Testis (tissue), 3 donors: ENCODE measurements around the gene RP2. TPM values are rescaled to one million over a fixed set of nuclear protein-coding genes. Genes with fewer than 3 reads are reported as not detected.

Experiments
- DNase-seq: peaks from one replicate; pipeline ENCODE4 v3.0.0-alpha.2; 2019
- H3K27ac ChIP-seq, 2 donors: fragments of 200-600 bp; sonication (generic); one replicate each; pipeline ENCODE4 v1.5.1; 2019
- H3K27me3 ChIP-seq: fragments of 200-600 bp; sonication (generic); one replicate; pipeline ENCODE4 v1.5.1; 2019
- H3K36me3 ChIP-seq: fragments of 200-600 bp; sonication (generic); one replicate; pipeline ENCODE4 v1.5.1; 2017; ENCODE audit warnings: low read depth; ENCODE audit errors: missing control alignments
- H3K4me1 ChIP-seq: fragments of 200-600 bp; sonication (generic); one replicate; pipeline ENCODE4 v1.5.1; 2019
- H3K4me3 ChIP-seq, 2 donors: fragments of 200-600 bp; sonication (generic); one replicate each; pipeline ENCODE4 v1.5.1; 2017 to 2019
- H3K9me3 ChIP-seq: fragments of 200-600 bp; sonication (generic); one replicate; pipeline ENCODE4 v1.5.1; 2017
- POLR2A ChIP-seq: fragments of 450-650 bp; IDR thresholded peaks from one replicate; pipeline ENCODE4 v1.6.1; 2017; ENCODE audit warnings: antibody characterized with exemption, mild to moderate bottlenecking, moderate library complexity
- WGBS, 2 donors: methylation state at CpG; one replicate each; pipeline ENCODE4 v1.1.5; 2018; 5-methylcytosine and 5-hydroxymethylcytosine counted together
- intact Hi-C: fragments of 100-400 bp; cut with DNase I; formaldehyde crosslinking; loops from one replicate; pipeline ENCODE4 v1.15.1; 2023; ENCODE audit warnings: low total_unique reads
- polyA plus RNA-seq: library from polyadenylated mRNA; stranded (reverse); fragments of 350-450 nt; fragmentation: Illumina TruSeq; extraction: RNeasy Lipid Tissue Mini Kit (QIAGEN cat#74804); gene quantifications from one replicate; pipeline ENCODE4 v1.2.3, GENCODE V29; 2014; ENCODE audit warnings: low read depth, low replicate concordance; ENCODE audit not compliant: insufficient read depth
- total RNA-seq, 2 donors: library from RNA; depleted of rRNA; stranded (reverse); fragments of >200 nt; gene quantifications; one replicate each; pipeline ENCODE4 v1.2.3, GENCODE V29; 2016
- TF ChIP-seq, protein P1 (sequence below), 3 experiments: fragments of 450-650 bp in 2 of 3; fragments of 200-600 bp in 1 of 3; sonication (generic) in 1 of 3; IDR thresholded peaks; one replicate each; pipeline ENCODE4 v1.5.1; 2016 to 2019; ENCODE audit warnings: antibody characterized with exemption in 3 of 3, mild to moderate bottlenecking in 2 of 3, moderate library complexity in 1 of 3

The RP2 gene
- total and polyA plus RNA-seq, 3 donors from 2014 or later: 6.1 to 7.8 (median 6.6) TPM

GRCh38 chrX:46811121-46811520, 25.7 kb upstream of the RP2 start:
- H3K36me3 ChIP-seq: no peaks in the 10 kb centered on the region
- H3K9me3 ChIP-seq: no peaks in the 10 kb centered on the region
- intact Hi-C loops: no loop called here
- no peaks in the 10 kb centered on the region for H3K27me3 ChIP-seq
- no peak overlapping the region for H3K27ac ChIP-seq
- H3K4me3 ChIP-seq: no peak overlapping the region
- no peak for DNase-seq
- TF ChIP-seq, protein P1, sequence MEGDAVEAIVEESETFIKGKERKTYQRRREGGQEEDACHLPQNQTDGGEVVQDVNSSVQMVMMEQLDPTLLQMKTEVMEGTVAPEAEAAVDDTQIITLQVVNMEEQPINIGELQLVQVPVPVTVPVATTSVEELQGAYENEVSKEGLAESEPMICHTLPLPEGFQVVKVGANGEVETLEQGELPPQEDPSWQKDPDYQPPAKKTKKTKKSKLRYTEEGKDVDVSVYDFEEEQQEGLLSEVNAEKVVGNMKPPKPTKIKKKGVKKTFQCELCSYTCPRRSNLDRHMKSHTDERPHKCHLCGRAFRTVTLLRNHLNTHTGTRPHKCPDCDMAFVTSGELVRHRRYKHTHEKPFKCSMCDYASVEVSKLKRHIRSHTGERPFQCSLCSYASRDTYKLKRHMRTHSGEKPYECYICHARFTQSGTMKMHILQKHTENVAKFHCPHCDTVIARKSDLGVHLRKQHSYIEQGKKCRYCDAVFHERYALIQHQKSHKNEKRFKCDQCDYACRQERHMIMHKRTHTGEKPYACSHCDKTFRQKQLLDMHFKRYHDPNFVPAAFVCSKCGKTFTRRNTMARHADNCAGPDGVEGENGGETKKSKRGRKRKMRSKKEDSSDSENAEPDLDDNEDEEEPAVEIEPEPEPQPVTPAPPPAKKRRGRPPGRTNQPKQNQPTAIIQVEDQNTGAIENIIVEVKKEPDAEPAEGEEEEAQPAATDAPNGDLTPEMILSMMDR (IDR thresholded peaks at IDR 0.05): no peak
- no peak for TF ChIP-seq POLR2A
- no peaks in the 10 kb centered on the region for H3K4me1 ChIP-seq
- WGBS, 2 donors: 80 to 85% methylated on average over 1 of the region's 1 CpG

DNA sequence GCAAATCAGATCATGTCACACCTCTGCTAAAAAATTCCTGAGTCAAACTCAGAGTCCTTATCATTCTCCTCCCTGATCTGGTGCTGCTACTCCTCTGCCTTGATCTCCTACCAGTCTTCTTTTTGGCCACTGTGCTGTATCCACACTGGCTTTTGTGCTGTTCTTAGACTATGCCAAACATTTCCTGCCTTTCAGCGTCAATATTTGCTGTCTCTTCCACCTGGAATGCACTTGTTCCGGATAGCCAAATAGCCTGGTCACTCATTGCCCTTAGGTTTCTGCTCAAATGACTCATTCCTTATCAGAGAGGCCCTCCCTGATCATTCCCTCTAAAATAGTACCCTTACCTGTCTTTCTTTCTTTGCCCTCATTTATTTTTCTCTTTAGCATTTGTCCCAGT, 24.4 kb upstream of the RP2 start:
- no peak for DNase-seq
- 83 to 86% methylated on average over 2 of the region's 2 CpGs for WGBS, 2 donors
- Histone ChIP-seq H3K27me3 (no peaks in the 10 kb centered on the region), H3K4me3 (no peak overlapping the region), H3K36me3 (no peaks in the 10 kb centered on the region), H3K27ac (no peak overlapping the region), H3K9me3 (no peaks in the 10 kb centered on the region), H3K4me1 (no peaks in the 10 kb centered on the region)
- intact Hi-C loops: no loop called here
- TF ChIP-seq POLR2A: no peak
- TF ChIP-seq, protein P1 (IDR thresholded peaks at IDR 0.05): no peak

- TF ChIP-seq, protein P1 (IDR thresholded peaks at IDR 0.05): no peak
- TF ChIP-seq POLR2A: no peak
- Histone ChIP-seq H3K27me3 (no peaks in the 10 kb centered on the region), H3K9me3 (no peaks in the 10 kb centered on the region), H3K36me3 (no peaks in the 10 kb centered on the region), H3K27ac (no peak overlapping the region), H3K4me1 (no peaks in the 10 kb centered on the region), H3K4me3 (no peak overlapping the region)
- no peak for DNase-seq
- WGBS, 2 donors: 86 to 93% methylated on average over 7 of the region's 7 CpGs
- intact Hi-C loops: no loop called here
These were observed 21.9 kb upstream of the RP2 start for GRCh38 chrX:46814966-46815365.

- no peaks in the 10 kb centered on the region for H3K36me3 ChIP-seq
- TF ChIP-seq, protein P1 (IDR thresholded peaks at IDR 0.05): no peak
- TF ChIP-seq POLR2A: no peak
- WGBS, 2 donors: 88 to 95% methylated on average over 3 to 5 of the region's 5 CpGs
- no peaks in the 10 kb centered on the region for H3K27me3 ChIP-seq
- DNase-seq: no peak
- H3K4me3 ChIP-seq: no peak overlapping the region
- intact Hi-C loops: no loop called here
- no peaks in the 10 kb centered on the region for H3K4me1 ChIP-seq
- H3K27ac ChIP-seq: no peak overlapping the region
- H3K9me3 ChIP-seq: no peaks in the 10 kb centered on the region
These were observed 17.7 kb upstream of the RP2 start for GRCh38 chrX:46819136-46819535.

DNA sequence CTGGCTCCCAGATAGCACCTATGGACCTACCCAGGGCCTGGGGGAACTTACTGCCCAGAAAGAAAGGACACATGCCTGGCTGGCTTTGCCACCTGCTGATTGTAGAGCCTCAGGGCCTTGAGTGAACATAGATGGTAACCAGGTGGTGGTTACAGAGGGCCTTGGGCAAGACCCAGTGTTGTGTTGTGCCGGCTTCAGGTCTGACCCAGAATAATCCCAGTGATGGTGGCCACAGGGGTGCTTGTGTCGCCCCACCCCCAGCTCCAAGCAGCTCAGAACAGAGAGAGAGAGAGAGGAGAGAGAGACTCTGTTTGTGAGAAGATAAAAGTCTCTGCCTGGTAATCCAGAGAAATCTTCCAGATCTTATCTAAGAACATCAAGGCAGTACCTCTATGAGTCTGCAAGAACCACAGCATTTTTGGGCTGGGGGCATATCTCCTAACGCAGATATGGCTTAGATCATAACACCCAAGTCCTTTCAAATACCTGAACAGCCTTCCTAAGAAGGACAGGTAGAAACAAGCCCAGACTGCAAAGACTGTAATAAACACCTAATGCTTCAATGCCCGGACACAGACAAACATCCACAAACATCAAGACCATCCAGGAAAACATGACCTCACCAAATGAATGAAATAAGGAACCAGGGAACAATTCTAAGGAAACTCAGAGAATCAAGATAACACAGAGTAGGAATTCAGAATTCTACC, 16.3 kb upstream of the RP2 start:
- Histone ChIP-seq H3K9me3 (no peaks in the 10 kb centered on the region), H3K27ac (no peak overlapping the region), H3K4me1 (no peaks in the 10 kb centered on the region), H3K4me3 (no peak overlapping the region), H3K36me3 (no peaks in the 10 kb centered on the region), H3K27me3 (no peaks in the 10 kb centered on the region)
- no peak for DNase-seq
- no peak for TF ChIP-seq POLR2A
- TF ChIP-seq, protein P1 (IDR thresholded peaks at IDR 0.05): no peak
- WGBS, 2 donors: 92 to 93% methylated on average over 4 of the region's 4 CpGs
- intact Hi-C loops: no loop called here
